SU-DHL-6 (cell line): ENCODE data around the gene RAP1GAP.

Experiments used
- H2AFZ ChIP-seq: fragments of 200-600 bp; sonication (generic); 2 replicates; pipeline ENCODE4 v1.6.1; 2014; ENCODE audit warnings: low read depth, mild to moderate bottlenecking, moderate library complexity, mixed read lengths, antibody characterized with exemption, low read length; ENCODE audit not compliant: severe bottlenecking
- H3F3A ChIP-seq: fragments of 200-600 bp; shearing (Covaris generic); 2 replicates; pipeline ENCODE4 v1.6.0; 2016; ENCODE audit warnings: antibody characterized with exemption, mild to moderate bottlenecking; ENCODE audit not compliant: insufficient read depth
- H3K27ac ChIP-seq: fragments of 200-600 bp; sonication (generic); 2 replicates; pipeline ENCODE4 v1.5.1; 2016; ENCODE audit warnings: low read depth, mild to moderate bottlenecking, low read length, moderate library complexity, mixed read lengths
- H3K27me3 ChIP-seq: fragments of 200-600 bp; sonication (generic), shearing (Covaris generic); 2 replicates; pipeline ENCODE4 v1.6.0; 2014; ENCODE audit warnings: mild to moderate bottlenecking, low read length
- H3K36me3 ChIP-seq: fragments of 200-600 bp; sonication (generic); 2 replicates; pipeline ENCODE4 v1.6.1; 2014; ENCODE audit warnings: mild to moderate bottlenecking, low read length, mixed read lengths
- H3K4me2 ChIP-seq: fragments of 300-600, 200-600 bp; shearing (Covaris generic), sonication (generic); 2 replicates; pipeline ENCODE4 v1.6.0; 2014; ENCODE audit warnings: low read length, low read depth, mild to moderate bottlenecking; ENCODE audit not compliant: poor library complexity, severe bottlenecking
- H3K4me3 ChIP-seq: fragments of 200-600 bp; sonication (generic); 2 replicates; pipeline ENCODE4 v1.5.1; 2014; ENCODE audit warnings: antibody characterized with exemption, low read length, mild to moderate bottlenecking, mixed read lengths; ENCODE audit not compliant: insufficient read depth, poor library complexity, severe bottlenecking
- H3K79me2 ChIP-seq: fragments of 200-600 bp; sonication (generic); 2 replicates; pipeline ENCODE4 v1.6.1; 2014; ENCODE audit warnings: mild to moderate bottlenecking, low read length, moderate library complexity; ENCODE audit not compliant: insufficient read depth
- H3K9ac ChIP-seq: fragments of 200-600 bp; sonication (generic); 2 replicates; pipeline ENCODE4 v1.7.0; 2014; ENCODE audit warnings: mild to moderate bottlenecking, low read length
- H3K9me2 ChIP-seq: fragments of 200-600 bp; sonication (generic); replicated peaks from 2 replicates; pipeline ENCODE4 v1.6.1; 2014; ENCODE audit warnings: low read length; ENCODE audit not compliant: insufficient read depth
- H3K9me3 ChIP-seq: fragments of 200-600 bp; sonication (generic); 2 replicates; pipeline ENCODE4 v1.6.1; 2014; ENCODE audit warnings: low read length, mixed read lengths; ENCODE audit not compliant: insufficient read depth
- H4K20me1 ChIP-seq: fragments of 200-600 bp; sonication (generic); 2 replicates; pipeline ENCODE4 v1.6.1; 2014; ENCODE audit warnings: low read depth, mild to moderate bottlenecking, antibody characterized with exemption, low read length, moderate library complexity, mixed read lengths
- EZH2phosphoT487 ChIP-seq: fragments of 200-600 bp; sonication (generic), shearing (Covaris generic); conservative IDR thresholded peaks from 2 replicates; pipeline ENCODE4 v1.6.1; 2018; ENCODE audit warnings: mild to moderate bottlenecking, antibody characterized with exemption, low read length, moderate library complexity, mixed read lengths
- TF ChIP-seq, protein P1 (sequence below): fragments of 200-600 bp; sonication (generic); IDR thresholded peaks from one replicate; pipeline ENCODE4 v1.5.1; 2017; ENCODE audit warnings: antibody characterized with exemption, mild to moderate bottlenecking, low read length, moderate library complexity; ENCODE audit not compliant: insufficient read depth, poor library complexity, severe bottlenecking

RAP1GAP gene

DNA sequence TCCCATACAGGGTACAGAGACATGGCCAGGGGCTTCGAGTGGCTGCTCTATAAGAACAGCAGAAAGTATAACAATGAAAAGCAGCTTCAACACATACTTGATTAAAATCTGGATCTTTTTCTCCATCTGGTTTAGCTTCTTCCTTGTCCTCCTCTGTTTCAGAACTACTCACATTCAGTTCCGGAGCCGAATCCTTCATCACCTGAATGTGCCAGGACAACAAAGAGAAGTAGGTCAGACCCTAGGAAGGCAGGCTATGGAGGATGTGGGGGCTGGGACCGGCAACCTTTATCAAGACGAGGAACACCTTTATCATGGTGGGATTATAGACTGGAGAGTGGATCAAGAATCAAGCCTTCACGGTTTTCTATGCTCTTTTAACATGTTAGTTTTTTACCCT, 32.2 kb upstream of the RAP1GAP start:
- Histone ChIP-seq H3K36me3 (peaks cover 17% of the 10 kb centered on the region), H4K20me1 (no peaks in the 10 kb centered on the region), H3F3A (no peaks in the 10 kb centered on the region), H2AFZ (no peak overlapping the region), H3K4me3 (no peak overlapping the region), H3K27me3 (no peaks in the 10 kb centered on the region), H3K9me2 (no peaks in the 10 kb centered on the region), H3K4me2 (no peak overlapping the region), H3K79me2 (no peaks in the 10 kb centered on the region), H3K9me3 (no peaks in the 10 kb centered on the region), H3K27ac (no peak overlapping the region), H3K9ac (no peak overlapping the region)
- no peak for TF ChIP-seq EZH2phosphoT487
- TF ChIP-seq, protein P1, sequence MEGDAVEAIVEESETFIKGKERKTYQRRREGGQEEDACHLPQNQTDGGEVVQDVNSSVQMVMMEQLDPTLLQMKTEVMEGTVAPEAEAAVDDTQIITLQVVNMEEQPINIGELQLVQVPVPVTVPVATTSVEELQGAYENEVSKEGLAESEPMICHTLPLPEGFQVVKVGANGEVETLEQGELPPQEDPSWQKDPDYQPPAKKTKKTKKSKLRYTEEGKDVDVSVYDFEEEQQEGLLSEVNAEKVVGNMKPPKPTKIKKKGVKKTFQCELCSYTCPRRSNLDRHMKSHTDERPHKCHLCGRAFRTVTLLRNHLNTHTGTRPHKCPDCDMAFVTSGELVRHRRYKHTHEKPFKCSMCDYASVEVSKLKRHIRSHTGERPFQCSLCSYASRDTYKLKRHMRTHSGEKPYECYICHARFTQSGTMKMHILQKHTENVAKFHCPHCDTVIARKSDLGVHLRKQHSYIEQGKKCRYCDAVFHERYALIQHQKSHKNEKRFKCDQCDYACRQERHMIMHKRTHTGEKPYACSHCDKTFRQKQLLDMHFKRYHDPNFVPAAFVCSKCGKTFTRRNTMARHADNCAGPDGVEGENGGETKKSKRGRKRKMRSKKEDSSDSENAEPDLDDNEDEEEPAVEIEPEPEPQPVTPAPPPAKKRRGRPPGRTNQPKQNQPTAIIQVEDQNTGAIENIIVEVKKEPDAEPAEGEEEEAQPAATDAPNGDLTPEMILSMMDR: no peak

DNA sequence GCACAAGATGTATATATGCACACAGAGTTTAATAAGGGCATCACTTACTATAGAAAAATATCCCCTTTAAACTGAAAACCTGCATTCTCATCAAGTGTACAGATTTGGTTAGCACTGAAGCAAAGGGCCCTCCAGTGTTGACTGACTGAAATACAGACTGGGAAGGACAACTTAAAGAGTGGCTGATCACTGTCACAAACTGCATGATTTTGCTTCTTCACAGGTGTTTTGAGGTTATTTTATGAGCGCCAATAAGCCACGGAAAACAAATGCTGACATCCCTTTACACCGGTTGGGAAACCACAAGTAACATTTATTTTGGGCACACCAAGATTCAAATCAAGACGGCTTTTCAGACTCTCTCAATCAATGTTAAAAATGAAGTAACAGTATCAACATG, 30.9 kb upstream of the RAP1GAP start:
- no peak overlapping the region for H3K4me3 ChIP-seq
- no peak for TF ChIP-seq EZH2phosphoT487
- TF ChIP-seq, protein P1: no peak
- H4K20me1 ChIP-seq: no peaks in the 10 kb centered on the region
- H3K36me3 ChIP-seq: peaks cover 13% of the 10 kb centered on the region; the same call in 1 of the 2 replicates
- no peaks in the 10 kb centered on the region for H3K79me2 ChIP-seq
- no peaks in the 10 kb centered on the region for H3K9me3 ChIP-seq
- H3K9me2 ChIP-seq: no peaks in the 10 kb centered on the region
- H3K4me2 ChIP-seq: no peak overlapping the region
- H2AFZ ChIP-seq: no peak overlapping the region
- no peaks in the 10 kb centered on the region for H3K27me3 ChIP-seq
- no peak overlapping the region for H3K9ac ChIP-seq
- no peaks in the 10 kb centered on the region for H3F3A ChIP-seq
- no peak overlapping the region for H3K27ac ChIP-seq

DNA sequence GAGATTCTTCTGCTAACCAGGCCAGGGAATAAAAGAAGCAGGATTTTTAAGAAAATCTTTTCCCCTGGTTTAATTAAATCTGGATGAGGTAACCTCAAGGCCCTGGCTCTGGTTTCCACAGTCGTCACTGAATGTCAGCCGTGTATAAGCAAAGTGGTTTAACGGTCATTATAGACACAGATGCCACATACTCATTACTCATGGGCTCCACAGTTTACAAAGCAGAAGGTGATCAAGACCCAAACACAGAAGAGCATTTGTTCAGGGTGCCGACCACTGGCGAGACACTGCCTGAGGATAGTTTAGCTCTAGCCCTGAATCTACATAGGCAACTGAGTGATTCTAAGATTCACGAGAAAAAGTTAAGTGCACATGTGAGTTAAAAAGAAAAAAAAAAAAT, 27.8 kb upstream of the RAP1GAP start:
- TF ChIP-seq, protein P1: no peak
- no peak for TF ChIP-seq EZH2phosphoT487
- H2AFZ ChIP-seq: no peak overlapping the region
- no peaks in the 10 kb centered on the region for H3K9me2 ChIP-seq
- H3K9me3 ChIP-seq: no peaks in the 10 kb centered on the region
- H3K79me2 ChIP-seq: no peaks in the 10 kb centered on the region
- no peak overlapping the region for H3K9ac ChIP-seq
- H3F3A ChIP-seq: no peaks in the 10 kb centered on the region
- no peaks in the 10 kb centered on the region for H4K20me1 ChIP-seq
- H3K27ac ChIP-seq: no peak overlapping the region
- peaks cover 10% of the 10 kb centered on the region; the same call in 1 of the 2 replicates for H3K36me3 ChIP-seq
- no peaks in the 10 kb centered on the region for H3K27me3 ChIP-seq
- no peak overlapping the region for H3K4me2 ChIP-seq
- no peak overlapping the region for H3K4me3 ChIP-seq
